Measurements from ENCODE around the gene C11orf91.
"Not testable (repeated sequence)": the region's sequence is repeated elsewhere in the genome, so short reads cannot be mapped to it uniquely, and the experiment has no call there.

Gene C11orf91

GRCh38 chr11:33733980-33734379 is 33.4 kb upstream of the C11orf91 start:
- Histone ChIP-seq H3K4me1 (ENCODE audit: control insufficient read depth in 2 of 2, insufficient read depth in 2 of 2, low read length in 2 of 2) (peaks cover 17 to 39% of the 10 kb centered on the region in 2 donors), H3K27ac (ENCODE audit: low read depth in 2 of 2, low read length in 2 of 2) (peak overlapping the region; percentile 1 to 85), H3K4me3 (ENCODE audit: low read length in 2 of 2) (peak overlapping the region; percentile 76 to 81), H3K36me3 (ENCODE audit: control insufficient read depth in 2 of 2, insufficient read depth in 2 of 2, low read length in 2 of 2) (no peaks in the 10 kb centered on the region), H3K9me3 (ENCODE audit: control insufficient read depth in 2 of 2, low read length in 2 of 2) (no peaks in the 10 kb centered on the region), H3K27me3 (ENCODE audit: control insufficient read depth in 2 of 2, insufficient read depth in 2 of 2, low read length in 2 of 2) (no peaks in the 10 kb centered on the region), H3K9ac (ENCODE audit: low read depth in 1 of 2, low read length in 2 of 2) (no peak overlapping the region)

- H3K4me1 ChIP-seq (ENCODE audit: control insufficient read depth in 2 of 2, insufficient read depth in 2 of 2, low read length in 2 of 2) = peaks cover 12 to 35% of the 10 kb centered on the region in 2 donors
- H3K9ac ChIP-seq (ENCODE audit: low read depth in 1 of 2, low read length in 2 of 2) = no peak overlapping the region
- H3K9me3 ChIP-seq (ENCODE audit: control insufficient read depth in 2 of 2, low read length in 2 of 2) = no peaks in the 10 kb centered on the region
- no peak overlapping the region for H3K4me3 ChIP-seq (ENCODE audit: low read length in 2 of 2)
- H3K27me3 ChIP-seq (ENCODE audit: control insufficient read depth in 2 of 2, insufficient read depth in 2 of 2, low read length in 2 of 2) = no peaks in the 10 kb centered on the region
- no peaks in the 10 kb centered on the region for H3K36me3 ChIP-seq (ENCODE audit: control insufficient read depth in 2 of 2, insufficient read depth in 2 of 2, low read length in 2 of 2)
- peak overlapping the region; percentile 24 to 45 for H3K27ac ChIP-seq (ENCODE audit: low read depth in 2 of 2, low read length in 2 of 2)
These were observed 31.3 kb upstream of the C11orf91 start for GRCh38 chr11:33731723-33732531.

- Histone ChIP-seq H3K36me3 (ENCODE audit: control insufficient read depth in 2 of 2, insufficient read depth in 2 of 2, low read length in 2 of 2) (no peaks in the 10 kb centered on the region), H3K27ac (ENCODE audit: low read depth in 2 of 2, low read length in 2 of 2) (no peak overlapping the region), H3K27me3 (ENCODE audit: control insufficient read depth in 2 of 2, insufficient read depth in 2 of 2, low read length in 2 of 2) (no peaks in the 10 kb centered on the region), H3K4me3 (ENCODE audit: low read length in 2 of 2) (no peak overlapping the region), H3K9ac (ENCODE audit: low read depth in 1 of 2, low read length in 2 of 2) (no peak overlapping the region), H3K4me1 (ENCODE audit: control insufficient read depth in 2 of 2, insufficient read depth in 2 of 2, low read length in 2 of 2) (peaks cover 7 to 31% of the 10 kb centered on the region in 2 donors), H3K9me3 (ENCODE audit: control insufficient read depth in 2 of 2, low read length in 2 of 2) (no peaks in the 10 kb centered on the region)
These were observed 30.1 kb upstream of the C11orf91 start for GRCh38 chr11:33730716-33731115.

- peaks cover 7 to 28% of the 10 kb centered on the region in 2 donors for H3K4me1 ChIP-seq (ENCODE audit: control insufficient read depth in 2 of 2, insufficient read depth in 2 of 2, low read length in 2 of 2)
- not testable (repeated sequence) for H3K36me3 ChIP-seq (ENCODE audit: control insufficient read depth in 2 of 2, insufficient read depth in 2 of 2, low read length in 2 of 2); H3K4me3 ChIP-seq (ENCODE audit: low read length in 2 of 2); H3K27ac ChIP-seq (ENCODE audit: low read depth in 2 of 2, low read length in 2 of 2); H3K27me3 ChIP-seq (ENCODE audit: control insufficient read depth in 2 of 2, insufficient read depth in 2 of 2, low read length in 2 of 2); H3K9me3 ChIP-seq (ENCODE audit: control insufficient read depth in 2 of 2, low read length in 2 of 2); H3K9ac ChIP-seq (ENCODE audit: low read depth in 1 of 2, low read length in 2 of 2)
These were observed 28.5 kb upstream of the C11orf91 start for GRCh38 chr11:33729072-33729664.

- H3K27me3 ChIP-seq (ENCODE audit: control insufficient read depth in 2 of 2, insufficient read depth in 2 of 2, low read length in 2 of 2); H3K36me3 ChIP-seq (ENCODE audit: control insufficient read depth in 2 of 2, insufficient read depth in 2 of 2, low read length in 2 of 2); H3K4me3 ChIP-seq (ENCODE audit: low read length in 2 of 2); H3K9me3 ChIP-seq (ENCODE audit: control insufficient read depth in 2 of 2, low read length in 2 of 2); H3K9ac ChIP-seq (ENCODE audit: low read depth in 1 of 2, low read length in 2 of 2); H3K27ac ChIP-seq (ENCODE audit: low read depth in 2 of 2, low read length in 2 of 2): not testable (repeated sequence)
- peaks cover 14 to 21% of the 10 kb centered on the region in 2 donors for H3K4me1 ChIP-seq (ENCODE audit: control insufficient read depth in 2 of 2, insufficient read depth in 2 of 2, low read length in 2 of 2)
These were observed 26.9 kb upstream of the C11orf91 start for GRCh38 chr11:33727539-33727938.

- Histone ChIP-seq H3K36me3 (ENCODE audit: control insufficient read depth in 2 of 2, insufficient read depth in 2 of 2, low read length in 2 of 2) (peaks cover 12% of the 10 kb centered on the region in 2 donors), H3K9ac (ENCODE audit: low read depth in 1 of 2, low read length in 2 of 2) (no peak overlapping the region), H3K4me3 (ENCODE audit: low read length in 2 of 2) (no peak overlapping the region), H3K9me3 (ENCODE audit: control insufficient read depth in 2 of 2, low read length in 2 of 2) (no peaks in the 10 kb centered on the region), H3K27me3 (ENCODE audit: control insufficient read depth in 2 of 2, insufficient read depth in 2 of 2, low read length in 2 of 2) (no peaks in the 10 kb centered on the region), H3K4me1 (ENCODE audit: control insufficient read depth in 2 of 2, insufficient read depth in 2 of 2, low read length in 2 of 2) (peaks cover 10 to 15% of the 10 kb centered on the region in 2 donors), H3K27ac (ENCODE audit: low read depth in 2 of 2, low read length in 2 of 2) (no peak overlapping the region)
These were observed 24.9 kb upstream of the C11orf91 start for GRCh38 chr11:33725496-33725895.

GRCh38 chr11:33724644-33725035 is 24.0 kb upstream of the C11orf91 start:
- peaks cover 15 to 18% of the 10 kb centered on the region in 2 donors for H3K36me3 ChIP-seq (ENCODE audit: control insufficient read depth in 2 of 2, insufficient read depth in 2 of 2, low read length in 2 of 2)
- H3K4me3 ChIP-seq (ENCODE audit: low read length in 2 of 2) = no peak overlapping the region
- no peaks in the 10 kb centered on the region for H3K27me3 ChIP-seq (ENCODE audit: control insufficient read depth in 2 of 2, insufficient read depth in 2 of 2, low read length in 2 of 2)
- peaks cover 10 to 15% of the 10 kb centered on the region in 2 donors for H3K4me1 ChIP-seq (ENCODE audit: control insufficient read depth in 2 of 2, insufficient read depth in 2 of 2, low read length in 2 of 2)
- peak overlapping the region; percentile 36 to 46 for H3K27ac ChIP-seq (ENCODE audit: low read depth in 2 of 2, low read length in 2 of 2)
- no peak overlapping the region for H3K9ac ChIP-seq (ENCODE audit: low read depth in 1 of 2, low read length in 2 of 2)
- H3K9me3 ChIP-seq (ENCODE audit: control insufficient read depth in 2 of 2, low read length in 2 of 2) = no peaks in the 10 kb centered on the region

- Histone ChIP-seq H3K36me3 (ENCODE audit: control insufficient read depth in 2 of 2, insufficient read depth in 2 of 2, low read length in 2 of 2) (peaks cover 23 to 28% of the 10 kb centered on the region in 2 donors), H3K9me3 (ENCODE audit: control insufficient read depth in 2 of 2, low read length in 2 of 2) (no peaks in the 10 kb centered on the region), H3K4me3 (ENCODE audit: low read length in 2 of 2) (no peak overlapping the region), H3K27ac (ENCODE audit: low read depth in 2 of 2, low read length in 2 of 2) (peak overlapping the region; percentile 22 to 56), H3K9ac (ENCODE audit: low read depth in 1 of 2, low read length in 2 of 2) (no peak overlapping the region), H3K27me3 (ENCODE audit: control insufficient read depth in 2 of 2, insufficient read depth in 2 of 2, low read length in 2 of 2) (no peaks in the 10 kb centered on the region), H3K4me1 (ENCODE audit: control insufficient read depth in 2 of 2, insufficient read depth in 2 of 2, low read length in 2 of 2) (peaks cover 10 to 15% of the 10 kb centered on the region in 2 donors)
These were observed 22.7 kb upstream of the C11orf91 start for GRCh38 chr11:33723238-33723881.

GRCh38 chr11:33722590-33723234 is 22.1 kb upstream of the C11orf91 start:
- Histone ChIP-seq H3K9ac (ENCODE audit: low read depth in 1 of 2, low read length in 2 of 2) (no peak overlapping the region), H3K4me1 (ENCODE audit: control insufficient read depth in 2 of 2, insufficient read depth in 2 of 2, low read length in 2 of 2) (peaks cover 10 to 15% of the 10 kb centered on the region in 2 donors), H3K27ac (ENCODE audit: low read depth in 2 of 2, low read length in 2 of 2) (peak overlapping the region; percentile 22 to 56), H3K4me3 (ENCODE audit: low read length in 2 of 2) (no peak overlapping the region), H3K36me3 (ENCODE audit: control insufficient read depth in 2 of 2, insufficient read depth in 2 of 2, low read length in 2 of 2) (peaks cover 23 to 29% of the 10 kb centered on the region in 2 donors), H3K27me3 (ENCODE audit: control insufficient read depth in 2 of 2, insufficient read depth in 2 of 2, low read length in 2 of 2) (no peaks in the 10 kb centered on the region), H3K9me3 (ENCODE audit: control insufficient read depth in 2 of 2, low read length in 2 of 2) (no peaks in the 10 kb centered on the region)

- no peak overlapping the region for H3K9ac ChIP-seq (ENCODE audit: low read depth in 1 of 2, low read length in 2 of 2)
- H3K27ac ChIP-seq (ENCODE audit: low read depth in 2 of 2, low read length in 2 of 2) = peak overlapping the region in 1 of 2 donors; percentile 56
- H3K4me3 ChIP-seq (ENCODE audit: low read length in 2 of 2) = no peak overlapping the region
- H3K9me3 ChIP-seq (ENCODE audit: control insufficient read depth in 2 of 2, low read length in 2 of 2) = no peaks in the 10 kb centered on the region
- H3K4me1 ChIP-seq (ENCODE audit: control insufficient read depth in 2 of 2, insufficient read depth in 2 of 2, low read length in 2 of 2) = peaks cover 10 to 15% of the 10 kb centered on the region in 2 donors
- peaks cover 23 to 33% of the 10 kb centered on the region in 2 donors for H3K36me3 ChIP-seq (ENCODE audit: control insufficient read depth in 2 of 2, insufficient read depth in 2 of 2, low read length in 2 of 2)
- no peaks in the 10 kb centered on the region for H3K27me3 ChIP-seq (ENCODE audit: control insufficient read depth in 2 of 2, insufficient read depth in 2 of 2, low read length in 2 of 2)
These were observed 21.4 kb upstream of the C11orf91 start for GRCh38 chr11:33721984-33722383.

Measured in mucosa of rectum (tissue), 2 donors.